Raji (cell line): Measurements from ENCODE around the gene HAUS7.

Experiments used
- POLR2A ChIP-seq: IDR thresholded peaks from 2 replicates; pipeline ENCODE4 v1.6.1; 2011; ENCODE audit warnings: low read depth, low read length, control low read depth; ENCODE audit not compliant: insufficient read depth

HAUS7 gene

DNA sequence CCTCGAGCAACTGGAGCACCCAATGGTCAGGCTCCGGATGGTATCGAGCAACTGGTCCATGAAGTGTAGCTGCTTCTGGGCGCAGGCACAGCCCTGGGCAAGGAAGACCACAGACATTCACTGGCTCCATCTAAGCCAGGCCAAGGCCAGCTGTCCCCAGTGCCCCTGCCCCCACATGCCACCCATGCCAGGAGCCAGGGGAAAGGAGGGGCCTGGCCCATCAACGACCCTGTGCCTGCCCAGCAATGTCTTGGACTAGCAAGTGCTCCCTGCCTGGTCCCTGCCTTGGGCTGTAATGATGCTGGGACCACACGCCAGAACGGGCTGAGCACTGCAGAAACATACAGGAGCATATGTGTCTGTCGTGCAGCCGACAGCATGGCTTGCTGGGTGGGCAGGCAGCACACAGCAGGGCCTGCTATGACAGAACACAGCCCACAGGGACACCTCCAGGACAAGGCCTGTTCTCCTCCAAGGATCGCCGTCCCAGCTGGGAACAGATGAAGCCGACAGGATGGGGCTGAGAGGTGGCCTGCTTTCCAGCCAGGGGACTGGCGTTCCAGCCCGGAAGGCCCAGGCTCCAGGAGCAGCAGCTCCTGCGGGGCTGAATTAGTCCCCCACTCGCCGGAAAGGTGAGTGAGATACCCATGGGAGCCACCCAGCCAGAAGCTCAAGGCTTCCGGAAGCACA, 13.1 kb downstream of the HAUS7 start:
- no peak for TF ChIP-seq POLR2A

DNA sequence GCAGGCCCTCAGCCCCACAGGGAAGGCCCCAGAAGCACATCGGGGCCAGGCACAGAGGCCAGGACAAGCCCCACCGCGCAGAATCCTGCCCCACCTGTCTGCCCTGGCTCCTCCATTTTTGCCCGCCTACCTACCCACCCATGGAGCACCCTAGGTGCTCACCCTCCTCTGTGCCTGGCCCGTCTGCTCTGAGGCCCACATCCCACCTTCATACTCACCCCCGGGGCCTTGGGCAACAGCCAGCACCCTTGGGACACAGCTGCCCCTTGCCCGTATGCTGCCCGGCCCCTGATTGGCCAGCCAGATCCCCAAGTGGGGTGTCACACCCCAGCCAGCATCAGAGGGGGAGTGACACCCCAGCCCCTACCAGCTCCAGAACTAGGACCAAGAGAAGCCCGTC, 13.7 kb downstream of the HAUS7 start:
- no peak for TF ChIP-seq POLR2A

DNA sequence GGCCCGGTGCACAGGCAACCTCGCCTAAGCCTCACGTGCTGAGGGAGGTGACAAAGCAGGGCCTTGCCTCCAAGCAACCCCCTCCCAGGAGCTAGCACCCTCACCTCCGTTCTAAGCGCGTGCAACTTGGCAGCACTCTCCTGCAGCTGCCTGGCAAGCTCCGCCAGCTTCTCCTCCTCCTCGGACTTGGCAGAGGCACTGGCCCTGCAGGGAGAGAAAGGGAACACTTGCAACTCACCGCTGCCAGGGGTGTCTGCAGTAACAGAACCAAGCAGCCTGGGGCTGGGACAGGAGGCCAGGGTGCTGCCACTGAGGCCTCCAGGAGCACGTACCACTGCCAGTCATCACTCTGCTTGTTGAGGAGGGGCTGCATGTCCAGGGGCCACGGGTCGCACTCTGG, 14.2 kb downstream of the HAUS7 start:
- TF ChIP-seq POLR2A: no peak

DNA sequence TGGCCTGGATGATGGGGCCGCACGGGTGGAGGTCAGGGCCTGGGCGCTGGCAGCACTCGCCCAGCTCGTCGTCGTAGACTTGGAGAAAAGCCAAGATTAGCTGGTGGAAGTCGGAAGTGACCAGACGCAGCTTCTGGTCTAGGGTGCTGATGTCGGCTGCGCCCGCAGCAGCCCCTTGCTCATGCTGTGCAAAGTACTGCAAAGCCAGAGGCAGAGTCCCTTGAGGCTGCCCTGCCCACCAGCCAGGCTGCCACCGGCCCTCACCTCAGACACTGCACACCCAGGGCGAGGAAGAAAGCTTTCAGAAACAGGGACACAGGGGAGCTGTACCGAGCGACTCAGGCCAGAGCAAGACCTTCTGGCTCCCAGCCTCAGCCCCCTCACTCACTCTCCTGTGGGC, 14.8 kb downstream of the HAUS7 start:
- TF ChIP-seq POLR2A: no peak

DNA sequence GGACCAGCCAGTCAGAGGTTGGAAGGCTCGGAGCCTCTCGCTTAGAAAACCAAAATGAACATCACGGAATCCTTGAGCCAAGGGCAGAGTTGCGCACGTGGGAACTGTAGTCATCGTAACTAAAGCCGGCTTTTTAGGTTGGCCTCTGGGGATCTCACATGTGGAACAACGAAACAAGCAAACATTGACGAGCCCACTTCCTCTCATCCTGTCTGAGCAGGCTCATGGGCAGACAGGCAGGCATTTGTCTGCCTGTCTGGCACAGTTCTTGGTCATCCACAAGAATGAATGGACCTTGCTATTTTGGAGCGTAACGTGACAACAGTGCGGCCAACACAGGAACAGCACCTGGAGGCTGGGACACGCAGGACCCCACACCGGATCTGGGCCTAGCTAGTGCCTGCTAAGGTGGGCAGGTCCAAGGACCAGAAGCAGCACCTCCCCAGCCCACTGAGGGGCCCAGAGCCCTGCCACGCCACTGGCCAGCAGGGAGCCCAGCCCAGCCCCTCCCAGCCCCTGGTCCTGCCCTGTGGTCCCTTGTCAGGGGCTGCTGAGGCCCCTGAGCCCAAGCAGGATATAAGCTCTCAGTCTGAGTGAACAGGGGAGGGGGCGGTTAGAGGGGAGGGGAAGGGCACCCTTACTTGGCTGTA, 15.3 kb downstream of the HAUS7 start:
- TF ChIP-seq POLR2A: no peak

DNA sequence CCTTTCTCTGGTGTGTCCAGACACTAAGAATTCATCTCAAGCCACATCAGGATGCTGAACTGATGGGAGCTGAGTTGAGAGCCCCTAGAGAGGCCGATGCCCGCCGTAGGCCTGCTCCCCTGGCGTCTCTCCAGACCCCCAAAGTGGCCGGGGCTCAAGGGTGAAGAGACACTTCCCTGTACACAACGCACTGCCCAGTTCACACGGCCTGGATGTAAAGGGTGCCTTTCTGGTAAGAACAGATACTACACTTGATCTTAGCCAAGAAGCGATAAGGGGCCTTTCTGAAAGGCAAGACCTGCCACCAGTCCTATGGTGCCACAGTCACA, 19.5 kb downstream of the HAUS7 start:
- TF ChIP-seq POLR2A: no peak

DNA sequence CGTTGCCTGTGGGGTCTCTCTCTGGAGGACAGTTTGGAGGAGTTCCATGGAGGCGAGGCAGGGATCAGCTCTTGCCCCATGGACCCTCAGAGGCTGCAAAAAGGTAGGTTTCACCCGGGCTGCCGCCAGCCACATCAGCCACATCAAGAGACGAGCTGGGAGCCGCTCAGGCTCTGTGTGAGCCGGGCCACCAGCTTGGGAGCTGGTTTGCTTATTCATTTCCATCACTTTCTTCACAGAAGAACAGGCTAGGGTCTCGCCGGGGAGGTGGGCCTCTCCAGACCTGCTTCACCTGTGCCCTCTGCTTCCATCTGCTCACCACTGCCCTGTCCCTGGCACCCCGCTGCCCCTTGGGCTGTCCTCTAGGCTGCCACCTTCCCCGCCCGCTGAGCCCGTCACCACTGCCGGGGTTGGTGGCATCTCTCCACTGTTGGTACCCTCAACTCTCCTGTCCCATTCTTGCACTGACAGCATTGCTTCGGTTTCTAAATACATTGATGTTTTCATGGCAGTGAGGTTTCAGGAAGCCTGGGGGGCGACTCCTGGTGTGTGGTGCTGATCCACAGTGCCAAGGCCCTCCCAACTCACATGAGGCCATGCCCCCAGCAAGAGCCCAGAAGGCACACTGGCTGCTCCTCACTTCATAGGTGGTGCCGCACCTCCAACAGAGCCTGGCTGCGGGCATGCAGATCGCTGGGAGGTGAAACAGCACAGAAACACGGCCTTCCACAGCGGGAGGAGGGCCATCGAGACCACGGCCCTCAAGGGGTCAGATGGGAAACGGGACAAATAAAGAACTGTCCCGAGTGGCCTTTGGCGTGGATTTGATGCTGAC, 20.0 kb downstream of the HAUS7 start:
- TF ChIP-seq POLR2A: no peak

DNA sequence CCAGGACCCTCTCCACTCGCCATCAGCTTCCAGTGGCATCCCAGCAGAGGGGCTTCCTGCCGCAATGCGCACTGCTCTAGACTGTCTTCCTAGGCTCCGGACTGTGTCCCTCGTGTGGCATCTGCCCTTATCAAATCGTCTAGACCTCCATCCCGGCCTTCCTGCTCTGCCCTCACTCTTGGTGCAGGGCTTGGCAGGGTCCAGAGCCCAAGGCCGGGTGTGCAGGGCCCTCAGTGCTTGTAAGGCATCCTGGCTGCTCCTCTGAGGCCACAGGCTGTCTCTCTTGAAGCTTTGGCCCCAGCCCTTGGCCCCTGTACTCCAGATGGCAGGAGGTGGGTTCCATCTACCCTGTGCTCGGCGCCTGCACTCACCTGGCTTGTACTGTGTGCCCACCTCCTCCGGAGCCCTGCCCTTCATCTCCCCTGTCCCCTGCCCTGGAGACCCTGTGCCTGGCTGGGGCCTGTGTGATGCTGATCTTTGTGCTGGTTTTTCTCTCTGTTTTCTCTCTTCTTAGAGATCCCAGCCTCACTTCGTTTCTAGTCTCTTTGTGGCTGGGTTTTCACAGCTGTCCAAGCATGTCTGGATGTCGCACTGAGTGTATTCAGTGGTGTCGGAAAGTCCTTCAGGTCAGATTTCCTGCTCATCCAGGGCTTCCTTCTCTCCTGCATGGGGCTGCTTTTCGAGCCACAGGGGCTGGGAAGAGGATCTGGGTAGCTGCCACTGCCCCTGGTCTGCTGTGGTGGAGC, 20.8 kb downstream of the HAUS7 start:
- TF ChIP-seq POLR2A: no peak

DNA sequence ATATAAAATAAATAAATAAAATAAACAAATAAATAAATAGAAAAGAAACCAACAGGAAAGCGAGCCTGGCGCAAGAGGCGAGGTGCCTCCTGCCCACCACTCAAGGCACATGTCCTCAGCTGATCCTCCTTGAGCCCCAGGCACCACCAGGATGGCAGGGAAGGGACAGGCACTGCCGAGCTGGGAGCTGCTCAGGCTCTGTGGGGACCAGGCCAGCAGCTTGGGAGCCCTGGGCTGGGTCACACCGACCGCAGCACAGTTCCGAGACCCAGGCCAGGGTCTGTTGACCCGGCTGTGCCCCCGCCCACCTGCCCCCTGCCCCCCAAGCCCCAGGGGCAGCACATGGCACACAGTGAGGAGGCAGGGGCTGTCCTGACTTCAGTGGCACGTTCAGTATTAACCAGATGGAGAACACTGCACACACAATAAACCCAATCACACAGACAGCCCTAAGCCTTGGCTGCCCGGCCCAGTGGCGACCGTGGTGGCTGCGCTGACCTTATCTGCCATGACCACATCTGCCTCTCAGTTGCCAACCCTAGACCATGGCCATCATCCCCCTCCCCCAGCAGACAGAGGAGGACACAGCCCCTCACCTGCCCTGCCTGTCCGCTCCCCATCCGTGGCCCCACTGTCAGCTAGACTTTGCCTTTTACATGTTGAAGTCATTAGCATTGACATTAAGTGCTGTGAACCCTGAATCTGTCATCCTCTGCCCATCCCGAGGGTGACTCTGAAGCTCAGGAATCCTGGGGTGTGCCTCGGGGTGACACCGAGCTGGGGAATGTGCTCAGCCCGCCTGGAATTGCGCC, 21.6 kb downstream of the HAUS7 start:
- TF ChIP-seq POLR2A: no peak

DNA sequence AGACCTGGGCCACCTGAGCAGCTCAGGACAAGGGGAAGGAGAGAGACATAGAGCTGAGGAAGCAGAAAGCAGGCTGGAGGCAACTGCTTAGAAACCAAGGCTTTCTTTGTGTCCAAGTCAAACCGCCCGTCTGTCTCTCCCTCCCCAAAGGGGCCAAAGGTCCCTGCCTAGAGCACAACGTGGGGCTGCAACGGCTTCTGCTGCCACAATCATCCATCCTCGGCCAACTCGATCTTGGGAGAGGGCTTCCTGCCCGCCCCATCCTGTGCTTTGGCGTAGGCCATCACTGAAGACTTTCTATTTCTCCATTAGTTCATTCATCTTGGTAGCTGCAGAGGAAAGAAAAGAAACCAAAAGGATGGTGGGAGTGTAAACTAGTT, 22.8 kb downstream of the HAUS7 start:
- no peak for TF ChIP-seq POLR2A

DNA sequence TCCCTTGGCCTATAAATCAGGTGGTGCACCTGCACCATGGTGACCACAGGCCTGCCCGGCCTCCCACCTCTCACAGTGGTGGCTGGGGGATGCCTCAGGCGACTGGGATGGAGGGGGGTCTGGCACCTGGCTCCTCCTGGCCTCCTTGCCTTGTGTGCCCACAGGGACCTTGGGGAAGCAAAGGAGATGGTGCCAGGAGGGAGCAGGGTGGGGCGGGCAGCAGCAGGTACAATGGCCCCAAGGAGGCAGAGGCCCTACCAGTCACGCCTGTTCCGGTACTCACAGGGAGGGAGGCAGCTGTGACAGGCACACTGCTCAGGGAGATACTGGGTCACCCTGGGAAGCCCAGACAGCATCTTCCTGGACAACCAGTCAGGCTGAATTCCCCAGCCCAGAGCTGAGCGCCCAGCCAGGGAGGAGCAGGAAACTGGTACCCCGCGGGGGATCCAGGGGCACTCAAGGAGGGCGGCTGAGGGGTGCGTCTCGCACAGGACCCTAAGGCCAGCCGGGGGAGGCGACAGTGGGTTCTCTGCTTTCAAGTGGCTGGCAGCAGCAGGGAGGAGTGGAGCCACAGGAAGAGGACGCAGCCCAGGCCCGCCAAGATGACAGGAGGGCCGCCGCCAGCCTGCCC, 23.3 kb downstream of the HAUS7 start:
- TF ChIP-seq POLR2A: no peak

DNA sequence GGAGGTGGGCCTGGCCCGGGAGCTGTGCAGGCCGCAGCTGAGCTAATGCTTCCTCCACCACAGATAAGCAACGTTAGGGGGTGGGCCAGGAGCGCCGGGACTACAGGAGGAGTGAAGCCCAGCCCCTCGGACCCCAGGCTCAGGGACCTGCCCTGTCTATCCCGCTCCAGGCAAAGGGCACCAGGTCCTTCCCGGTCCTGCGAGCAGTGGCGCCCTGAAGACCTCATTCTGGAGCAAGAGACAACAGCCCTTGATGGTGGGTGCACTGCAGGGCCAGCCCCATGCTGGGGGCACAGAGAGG, 23.8 kb downstream of the HAUS7 start:
- TF ChIP-seq POLR2A: no peak

DNA sequence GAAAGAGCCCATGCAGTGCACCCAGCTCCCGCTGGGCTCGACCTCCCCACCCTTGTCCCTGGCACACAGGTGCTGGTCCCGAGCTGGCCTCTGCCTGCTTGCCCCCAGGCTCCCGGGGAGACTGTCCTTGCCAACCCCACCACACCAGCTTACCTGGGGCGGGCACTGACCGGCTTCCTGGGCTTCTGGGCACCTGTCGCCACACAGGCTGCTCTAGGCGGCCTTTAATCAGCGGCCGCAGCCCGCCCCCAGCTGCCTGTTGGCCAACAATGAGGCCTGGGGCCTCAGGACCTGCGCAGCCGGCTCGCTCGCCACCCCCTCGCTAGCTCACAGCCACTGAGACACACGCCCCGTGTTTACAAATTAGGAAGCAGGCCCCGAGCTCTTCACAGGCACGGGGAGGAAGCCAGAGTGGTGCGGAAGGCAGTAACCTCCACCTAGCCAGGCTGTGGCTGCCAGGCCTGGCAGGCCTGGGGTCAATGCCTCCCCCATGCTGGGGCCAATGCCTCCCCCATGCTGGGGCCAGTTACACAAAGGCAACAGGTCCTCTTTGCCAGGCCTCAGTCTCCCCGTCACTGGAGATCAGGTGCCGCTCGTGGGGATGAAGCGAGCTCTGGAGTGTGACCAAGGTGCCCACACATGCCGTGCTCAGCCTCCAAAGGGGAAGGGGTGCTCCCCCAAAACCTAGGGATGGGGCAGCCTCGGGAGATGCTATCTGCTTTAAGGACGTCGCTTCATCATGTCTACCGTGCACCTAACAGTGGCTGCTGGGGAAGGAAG, 24.3 kb downstream of the HAUS7 start, which contains the start of gene TREX2:
TSS of gene TREX2 (minus strand) at position 201 of the 780 bp plus-strand sequence. CDS start 626 bp downstream, outside the sequence.
- TF ChIP-seq POLR2A: no peak
